ENCODE data around the gene HGD.

GRCh38 chr3:120726791-120727190, 44.8 kb upstream of the HGD start:
- TF ChIP-seq POLR2A (IDR thresholded peaks at IDR 0.05; ENCODE audit: low read depth, low read length) (no peak), POLR2AphosphoS5 (IDR thresholded peaks at IDR 0.05; ENCODE audit: low read depth, low read length) (no peak), TAF1 (IDR thresholded peaks at IDR 0.05; ENCODE audit: borderline replicate concordance, low read depth, low read length) (no peak)

All from GM12892 (cell line).